ENCODE results near the gene FAM241A. TPM values are rescaled to one million over a fixed set of nuclear protein-coding genes. Genes with fewer than 3 reads are reported as not detected.

The FAM241A gene
- total and polyA plus RNA-seq, 2 of the 13 experiments (the other 11 are each of a cell fraction or from before 2014, with no cell fraction given), result 0.61 to 0.69 TPM

- POLR2A ChIA-PET, result interaction anchor here (0.9 to 1.3 kb wide), 2 partner anchors 91 to 92 kb away, joined by 3 read pairs; no protein-coding TSS in a partner anchor
- Histone ChIP-seq H3K79me2 (ENCODE audit: insufficient read depth, low read length) (no peaks in the 10 kb centered on the region), H3K27ac (ENCODE audit: extremely low read length, insufficient read depth, low read length) (no peak overlapping the region), H3K27me3 (ENCODE audit: control insufficient read depth in 1 of 2, insufficient read depth in 2 of 2, low read length in 2 of 2) (no peaks in the 10 kb centered on the region; a peak in 1 of 5 replicates), H3K4me2 (ENCODE audit: low read depth, low read length) (peak overlapping the region; percentile 36; the same call in 1 of the 2 replicates), H3K36me3 (replicated peaks in 1 of 2; ENCODE audit: control insufficient read depth in 1 of 2, insufficient read depth in 2 of 2, low read length in 2 of 2) (no peaks in the 10 kb centered on the region), H3K9ac (ENCODE audit: insufficient read depth, low read depth, low read length) (no peak overlapping the region), H3K9me3 (ENCODE audit: low read length) (no peaks in the 10 kb centered on the region), H3K4me1 (ENCODE audit: insufficient read depth, low read length) (peaks cover 27% of the 10 kb centered on the region), H2AFZ (ENCODE audit: low read length) (no peak overlapping the region), H4K20me1 (ENCODE audit: insufficient read depth, low read length) (no peaks in the 10 kb centered on the region), H3K4me3 (replicated peaks in 1 of 3; ENCODE audit: insufficient read depth in 1 of 3, low read depth in 2 of 3, low read length in 3 of 3) (no peak overlapping the region)
- FAIRE-seq (no peak), ATAC-seq (no peak), DNase-seq (ENCODE audit: low spot score) (no peak)
- CTCF ChIA-PET (ENCODE audit: low intra/inter-chr PET ratio, low total read pairs), result no interaction called here
- 57% methylated on average over 6 of the region's 6 CpGs for WGBS (ENCODE audit: low lambda C conversion rate)
- in situ Hi-C loops (cut with HindIII; ENCODE audit: extremely low pct_ligation_motif_present, low pct_unique_long_range_greater_than_20kb), result no loop called here
- TF ChIP-seq ZNF343 (CRISPR knock-in tag; IDR thresholded peaks at IDR 0.05) (no peak), NFE2L1 (CRISPR knock-in tag; IDR thresholded peaks at IDR 0.05; ENCODE audit: borderline replicate concordance) (no peak), ZNF333 (CRISPR knock-in tag; IDR thresholded peaks at IDR 0.05; ENCODE audit: borderline replicate concordance) (no peak), RAD21 (CRISPR knock-in tag; IDR thresholded peaks at IDR 0.05) (no peak), FOXJ3 (CRISPR knock-in tag; IDR thresholded peaks at IDR 0.05; ENCODE audit: borderline replicate concordance) (no peak), ZNF777 (CRISPR knock-in tag; IDR thresholded peaks at IDR 0.05) (no peak), CREM (IDR thresholded peaks at IDR 0.05) (no peak), CREM (CRISPR knock-in tag; IDR thresholded peaks at IDR 0.05) (no peak), ERF (CRISPR knock-in tag; IDR thresholded peaks at IDR 0.05) (no peak), KMT2A (CRISPR knock-in tag; IDR thresholded peaks at IDR 0.05) (no peak)
- TF ChIP-seq, protein P1, sequence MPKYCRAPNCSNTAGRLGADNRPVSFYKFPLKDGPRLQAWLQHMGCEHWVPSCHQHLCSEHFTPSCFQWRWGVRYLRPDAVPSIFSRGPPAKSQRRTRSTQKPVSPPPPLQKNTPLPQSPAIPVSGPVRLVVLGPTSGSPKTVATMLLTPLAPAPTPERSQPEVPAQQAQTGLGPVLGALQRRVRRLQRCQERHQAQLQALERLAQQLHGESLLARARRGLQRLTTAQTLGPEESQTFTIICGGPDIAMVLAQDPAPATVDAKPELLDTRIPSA (CRISPR knock-in tag; IDR thresholded peaks at IDR 0.05; ENCODE audit: borderline replicate concordance), result no peak
- BruUV-seq (replicated peaks), result no TSS peak
- intact Hi-C loops (cut with micrococcal nuclease; ENCODE audit: unreplicated experiment), result no loop called here
Observed at GRCh38 chr4:112141366-112142138, 3.7 kb upstream of the FAM241A start.

Measured in HepG2 (cell line).